Breast epithelium (tissue), 4 donors: Measurements from ENCODE around the gene ZNF43. TPM values are rescaled to one million over a fixed set of nuclear protein-coding genes. Genes with fewer than 3 reads are reported as not detected.
A peak's percentile ranks its signal among the peaks of the same experiment; 100 is the strongest.
"Not testable (repeated sequence)": the region's sequence is repeated elsewhere in the genome, so short reads cannot be mapped to it uniquely, and the experiment has no call there.

ENCODE experiments used
- DNase-seq, 2 donors: peaks; one replicate each; pipeline ENCODE4 v3.0.0-alpha.2; 2019; ENCODE audit warnings: low spot score in 2 of 2
- H3K27ac ChIP-seq, 2 donors: fragments of 200-600 bp; sonication (generic) in 1 of 2; one replicate each; pipeline ENCODE4 v1.5.1; 2016 to 2019; ENCODE audit warnings: mild to moderate bottlenecking in 1 of 2
- H3K27me3 ChIP-seq, 2 donors: fragments of 200-600 bp; sonication (generic) in 1 of 2; one replicate each; pipeline versions ENCODE4 v1.5.1 to v1.6.0; 2017 to 2019; ENCODE audit warnings: control low read depth in 1 of 2, mild to moderate bottlenecking in 1 of 2
- H3K36me3 ChIP-seq: fragments of 200-600 bp; one replicate; pipeline ENCODE4 v1.5.1; 2019
- H3K4me1 ChIP-seq, 2 donors: fragments of 200-600 bp; sonication (generic); one replicate each; pipeline ENCODE4 v1.5.1; 2016 to 2019; ENCODE audit warnings: control low read depth in 1 of 2
- H3K4me3 ChIP-seq, 3 donors: fragments of 200-600 bp; sonication (generic); 1 replicate in 2 of 3; 2 replicates in 1 of 3; pipeline ENCODE4 v1.5.1; 2016 to 2019; ENCODE audit warnings: mild to moderate bottlenecking in 3 of 3, moderate library complexity in 2 of 3
- H3K9me3 ChIP-seq, 2 donors: fragments of 200-600 bp; sonication (generic) in 1 of 2; one replicate each; pipeline ENCODE4 v1.5.1; 2016 to 2019; ENCODE audit warnings: control low read depth in 1 of 2
- POLR2A ChIP-seq: fragments of 450-650 bp; IDR thresholded peaks from one replicate; pipeline ENCODE4 v1.6.1; 2016; ENCODE audit warnings: antibody characterized with exemption, mild to moderate bottlenecking, moderate library complexity
- POLR2AphosphoS5 ChIP-seq, 3 donors: sonication (generic); formaldehyde crosslinking; IDR thresholded peaks; one replicate each; pipeline ENCODE4 v1.6.1; 2017; ENCODE audit warnings: antibody characterized with exemption in 3 of 3
- intact Hi-C: fragments of 100-400 bp; cut with DNase I; formaldehyde crosslinking; loops from one replicate; pipeline ENCODE4 v1.15.1; 2023; ENCODE audit warnings: low total_unique reads
- total RNA-seq, 3 donors: library from RNA; depleted of rRNA; stranded (reverse); fragments of >200 nt; gene quantifications; one replicate each; pipeline ENCODE4 v1.1.0, GENCODE V29; 2016
- TF ChIP-seq, protein P1 (sequence below), 3 donors: fragments of 450-650 bp; IDR thresholded peaks; one replicate each; pipeline ENCODE4 v1.5.1; 2016 to 2017; ENCODE audit warnings: antibody characterized with exemption in 3 of 3, mild to moderate bottlenecking in 3 of 3, moderate library complexity in 3 of 3

The ZNF43 gene
- total RNA-seq, 3 donors from 2014 or later, result 19.7 to 35.6 (median 21.0) TPM

DNA sequence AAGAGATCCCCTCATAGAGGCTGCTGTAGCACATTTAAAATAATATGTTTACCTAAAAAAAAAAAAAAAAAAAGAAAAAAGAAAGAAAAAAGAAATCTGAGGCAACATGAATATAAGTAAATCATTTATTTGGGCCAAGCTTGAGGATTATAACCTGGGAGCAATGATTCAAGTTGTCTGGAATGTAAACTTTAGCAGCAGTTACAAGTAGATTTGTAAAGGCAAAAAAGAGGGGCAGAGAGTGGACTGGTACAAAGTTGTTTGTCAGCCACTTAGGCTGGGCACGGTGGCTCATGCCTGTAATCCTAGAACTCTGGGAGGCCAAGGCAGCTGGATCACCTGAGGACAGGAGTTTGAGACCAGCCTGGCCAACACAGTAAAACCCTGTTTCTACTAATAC lies 11.3 kb downstream of the ZNF43 start:
- Histone ChIP-seq H3K27ac (no peak overlapping the region), H3K4me3 (no peak overlapping the region), H3K36me3 (no peaks in the 10 kb centered on the region), H3K27me3 (no peaks in the 10 kb centered on the region), H3K9me3 (peaks cover 32 to 36% of the 10 kb centered on the region in 2 donors), H3K4me1 (no peaks in the 10 kb centered on the region)
- intact Hi-C loops, result no loop called here
- no peak for DNase-seq
- TF ChIP-seq, protein P1, sequence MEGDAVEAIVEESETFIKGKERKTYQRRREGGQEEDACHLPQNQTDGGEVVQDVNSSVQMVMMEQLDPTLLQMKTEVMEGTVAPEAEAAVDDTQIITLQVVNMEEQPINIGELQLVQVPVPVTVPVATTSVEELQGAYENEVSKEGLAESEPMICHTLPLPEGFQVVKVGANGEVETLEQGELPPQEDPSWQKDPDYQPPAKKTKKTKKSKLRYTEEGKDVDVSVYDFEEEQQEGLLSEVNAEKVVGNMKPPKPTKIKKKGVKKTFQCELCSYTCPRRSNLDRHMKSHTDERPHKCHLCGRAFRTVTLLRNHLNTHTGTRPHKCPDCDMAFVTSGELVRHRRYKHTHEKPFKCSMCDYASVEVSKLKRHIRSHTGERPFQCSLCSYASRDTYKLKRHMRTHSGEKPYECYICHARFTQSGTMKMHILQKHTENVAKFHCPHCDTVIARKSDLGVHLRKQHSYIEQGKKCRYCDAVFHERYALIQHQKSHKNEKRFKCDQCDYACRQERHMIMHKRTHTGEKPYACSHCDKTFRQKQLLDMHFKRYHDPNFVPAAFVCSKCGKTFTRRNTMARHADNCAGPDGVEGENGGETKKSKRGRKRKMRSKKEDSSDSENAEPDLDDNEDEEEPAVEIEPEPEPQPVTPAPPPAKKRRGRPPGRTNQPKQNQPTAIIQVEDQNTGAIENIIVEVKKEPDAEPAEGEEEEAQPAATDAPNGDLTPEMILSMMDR (IDR thresholded peaks at IDR 0.05), result no peak
- TF ChIP-seq POLR2AphosphoS5 (IDR thresholded peaks at IDR 0.05), result no peak
- no peak for TF ChIP-seq POLR2A

- H3K36me3 ChIP-seq, result no peaks in the 10 kb centered on the region
- no peak overlapping the region for H3K27ac ChIP-seq
- H3K27me3 ChIP-seq, result no peaks in the 10 kb centered on the region
- H3K4me1 ChIP-seq, result no peaks in the 10 kb centered on the region
- peaks cover 34 to 37% of the 10 kb centered on the region in 2 donors for H3K9me3 ChIP-seq
- H3K4me3 ChIP-seq, result no peak overlapping the region
- no peak for DNase-seq
- intact Hi-C loops, result loop anchor here (1.0 kb wide), 1 partner anchor 18 kb away; no protein-coding TSS in a partner anchor
- no peak for TF ChIP-seq POLR2A
- TF ChIP-seq, protein P1 (IDR thresholded peaks at IDR 0.05), result no peak
- no peak for TF ChIP-seq POLR2AphosphoS5 (IDR thresholded peaks at IDR 0.05)
These were observed 12.8 kb downstream of the ZNF43 start for GRCh38 chr19:21823224-21823623.

GRCh38 chr19:21812448-21812847 lies 23.5 kb downstream of the ZNF43 start:
- H3K27me3 ChIP-seq, result no peaks in the 10 kb centered on the region
- peaks cover 28% of the 10 kb centered on the region for H3K36me3 ChIP-seq
- H3K4me1 ChIP-seq, result no peaks in the 10 kb centered on the region
- peaks cover 81 to 86% of the 10 kb centered on the region in 2 donors for H3K9me3 ChIP-seq
- DNase-seq, result no peak
- H3K27ac ChIP-seq, result no peak overlapping the region
- TF ChIP-seq, protein P1 (IDR thresholded peaks at IDR 0.05), result no peak
- TF ChIP-seq POLR2AphosphoS5 (IDR thresholded peaks at IDR 0.05) (no peak), POLR2A (no peak)
- intact Hi-C loops, result no loop called here
- no peak overlapping the region for H3K4me3 ChIP-seq

- Histone ChIP-seq H3K36me3 (peaks cover 10% of the 10 kb centered on the region), H3K9me3 (peaks cover 79 to 99% of the 10 kb centered on the region in 2 donors)
- not testable (repeated sequence) for H3K27me3 ChIP-seq, H3K4me1 ChIP-seq, H3K27ac ChIP-seq, H3K4me3 ChIP-seq, DNase-seq
- intact Hi-C loops, result loop anchor here (5.0 kb wide), 1 partner anchor 601 kb away; no protein-coding TSS in a partner anchor
These were observed 27.5 kb downstream of the ZNF43 start for GRCh38 chr19:21808400-21809000.

GRCh38 chr19:21789466-21790085 lies 46.4 kb downstream of the ZNF43 start:
- TF ChIP-seq, protein P1 (IDR thresholded peaks at IDR 0.05), result no peak
- TF ChIP-seq POLR2A, result no peak
- no peak for TF ChIP-seq POLR2AphosphoS5 (IDR thresholded peaks at IDR 0.05)
- no peak for DNase-seq
- intact Hi-C loops, result no loop called here

More at GRCh38 chr19:21789466-21790085, 46.4 kb downstream of the ZNF43 start:
- no peak overlapping the region for H3K4me3 ChIP-seq
- H3K4me1 ChIP-seq, result no peaks in the 10 kb centered on the region
- peaks cover 0 to 7% of the 10 kb centered on the region in 2 donors for H3K9me3 ChIP-seq
- H3K36me3 ChIP-seq, result no peaks in the 10 kb centered on the region
- H3K27ac ChIP-seq, result peak overlapping the region in 1 of 2 donors; percentile 25
- no peaks in the 10 kb centered on the region for H3K27me3 ChIP-seq
